HepG2 (cell line): Measurements from ENCODE around the gene HSPA1B. TPM values are rescaled to one million over a fixed set of nuclear protein-coding genes. Genes with fewer than 3 reads are reported as not detected.

Experiments
- FOXK1 ChIP-seq: sonication (generic); formaldehyde crosslinking; IDR thresholded peaks from 2 replicates; pipeline ENCODE4 v1.4.0; 2020; ENCODE audit warnings: low read depth, missing genetic modification reagents, borderline replicate concordance
- FUBP1 ChIP-seq: sonication (generic); formaldehyde crosslinking; IDR thresholded peaks from 2 replicates; pipeline ENCODE4 v1.5.1; 2020; ENCODE audit warnings: missing genetic modification reagents, mild to moderate bottlenecking, borderline replicate concordance
- HNRNPK ChIP-seq: fragments of 200-400 bp; formaldehyde crosslinking; IDR thresholded peaks from 2 replicates; pipeline ENCODE4 v1.6.1; 2018; ENCODE audit warnings: low read length, low read depth, moderate library complexity, mild to moderate bottlenecking; ENCODE audit not compliant: poor library complexity, severe bottlenecking
- MZF1 ChIP-seq: sonication (generic); formaldehyde crosslinking; IDR thresholded peaks from 2 replicates; pipeline ENCODE4 v1.8.1; 2023; ENCODE audit warnings: mild to moderate bottlenecking, missing genetic modification reagents, borderline replicate concordance
- NFATC3 ChIP-seq: sonication (generic); formaldehyde crosslinking; IDR thresholded peaks from 2 replicates; pipeline ENCODE4 v1.5.1; 2020; ENCODE audit warnings: mild to moderate bottlenecking, missing genetic modification reagents
- POLR2A ChIP-seq, 2 experiments: IDR thresholded peaks; 2 replicates each; pipeline ENCODE4 v1.6.1; 2011; ENCODE audit warnings: low read depth in 2 of 2, low read length in 2 of 2, mild to moderate bottlenecking in 1 of 2, moderate library complexity in 1 of 2; ENCODE audit not compliant: insufficient read depth in 1 of 2
- REST ChIP-seq, 2 experiments: IDR thresholded peaks; 2 replicates each; pipeline ENCODE4 v1.6.1; 2011 to 2012; ENCODE audit warnings: low read length in 2 of 2, borderline replicate concordance in 1 of 2, low read depth in 1 of 2, mild to moderate bottlenecking in 1 of 2, moderate library complexity in 1 of 2
- SIN3B ChIP-seq: fragments of 150-350 bp; IDR thresholded peaks from 2 replicates; pipeline ENCODE4 v1.6.1; 2014; ENCODE audit warnings: low read length
- THAP7 ChIP-seq: sonication (generic); formaldehyde crosslinking; IDR thresholded peaks from 2 replicates; pipeline ENCODE4 v1.8.1; 2023; ENCODE audit warnings: mild to moderate bottlenecking, missing genetic modification reagents
- ZNF510 ChIP-seq: sonication (generic); formaldehyde crosslinking; IDR thresholded peaks from 2 replicates; pipeline ENCODE4 v1.4.0; 2020; ENCODE audit warnings: low read depth, mild to moderate bottlenecking, missing genetic modification reagents
- ZNF564 ChIP-seq: sonication (generic); formaldehyde crosslinking; IDR thresholded peaks from 2 replicates; pipeline ENCODE4 v1.8.1; 2023; ENCODE audit warnings: mild to moderate bottlenecking, missing genetic modification reagents
- ZNF709 ChIP-seq: sonication (generic); formaldehyde crosslinking; IDR thresholded peaks from 2 replicates; pipeline ENCODE4 v1.5.0; 2020; ENCODE audit warnings: mild to moderate bottlenecking, missing genetic modification reagents
- ZNF800 ChIP-seq: sonication (generic); formaldehyde crosslinking; IDR thresholded peaks from 2 replicates; pipeline ENCODE4 v1.4.0; 2020; ENCODE audit warnings: missing genetic modification reagents
- ZSCAN29 ChIP-seq: sonication (generic); formaldehyde crosslinking; conservative IDR thresholded peaks from 2 replicates; pipeline ENCODE4 v1.4.0; 2020; ENCODE audit warnings: mild to moderate bottlenecking, missing genetic modification reagents
- polyA plus RNA-seq, 8 experiments: library from polyadenylated mRNA; depleted of rRNA in 3 of 8; stranded (reverse) in 7 of 8; unstranded in 1 of 8; fragments of >200 nt; fragmentation: Illumina TruSeq in 4 of 8; extraction: Trizol in 4 of 8; gene quantifications; 2 replicates each; pipeline versions ENCODE4 v1.2.1 to v1.2.3, GENCODE V29; 2011 to 2016; ENCODE audit warnings: low read depth in 4 of 8, missing spikeins in 1 of 8, mixed read lengths in 1 of 8; ENCODE audit not compliant: insufficient read depth in 1 of 8
- total RNA-seq, 5 experiments: library from RNA; depleted of rRNA; stranded (reverse); fragments of >200 nt; fragmentation: Illumina TruSeq; extraction: Trizol; gene quantifications; 2 replicates each; pipeline ENCODE4 v1.2.3, GENCODE V29; 2016; ENCODE audit warnings: low read depth in 1 of 5
- TF ChIP-seq, protein P1 (sequence below): sonication (generic); formaldehyde crosslinking; IDR thresholded peaks from 2 replicates; pipeline ENCODE4 v1.4.0; 2020; ENCODE audit warnings: mild to moderate bottlenecking, missing genetic modification reagents
- TF ChIP-seq, protein P2 (sequence below): sonication (generic); formaldehyde crosslinking; IDR thresholded peaks from 2 replicates; pipeline ENCODE4 v1.8.0; 2022; ENCODE audit warnings: missing genetic modification reagents, mild to moderate bottlenecking, inconsistent platforms, borderline replicate concordance

HSPA1B gene
- total and polyA plus RNA-seq, 2 of the 13 experiments (the other 11 are each of a cell fraction or from before 2014, with no cell fraction given): 26.0 to 186 TPM

DNA sequence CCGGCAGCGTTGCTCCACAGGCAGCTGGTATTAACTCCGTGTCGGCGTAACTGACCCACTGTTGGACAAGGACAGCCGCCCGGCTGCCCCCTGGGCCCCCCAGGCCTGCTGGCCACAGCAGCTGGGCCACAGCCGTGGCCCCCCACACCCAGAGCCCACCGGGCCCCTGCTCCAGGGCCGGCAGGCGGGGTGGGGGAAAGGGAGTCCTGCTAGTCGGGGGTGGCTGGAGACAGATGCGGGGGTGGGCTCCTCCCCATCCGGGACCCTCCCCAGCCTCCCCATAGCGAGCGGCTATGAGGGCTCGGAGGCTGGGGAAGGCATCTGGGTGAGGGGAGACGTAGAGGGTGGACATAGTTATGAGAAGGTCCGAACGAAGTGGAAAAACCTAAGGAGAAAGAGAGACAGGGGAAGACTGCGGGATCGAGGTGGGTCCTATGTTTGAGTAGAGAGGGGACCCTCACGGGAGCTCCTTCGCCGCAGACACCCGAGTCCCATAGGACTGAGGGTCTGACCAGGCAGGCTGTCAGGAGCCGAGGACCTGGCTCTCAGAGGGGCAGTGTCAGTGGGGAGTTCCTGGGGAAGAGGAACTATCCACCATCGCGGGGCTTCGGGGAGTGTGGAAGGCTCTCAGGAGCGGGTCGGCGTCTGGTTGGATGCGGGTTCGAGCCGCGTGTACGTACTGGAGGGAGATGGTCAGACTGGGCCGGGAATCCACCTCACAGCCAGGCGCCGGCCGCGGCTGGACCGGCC lies 32.5 kb upstream of the HSPA1B start (continued):
- no peak for TF ChIP-seq ZNF800 (CRISPR knock-in tag)
- peak; percentile 30; the same call in 1 of the 2 replicates for TF ChIP-seq ZNF709
- TF ChIP-seq ZSCAN29 (CRISPR knock-in tag): no peak
- TF ChIP-seq THAP7: no peak
- TF ChIP-seq, protein P1, sequence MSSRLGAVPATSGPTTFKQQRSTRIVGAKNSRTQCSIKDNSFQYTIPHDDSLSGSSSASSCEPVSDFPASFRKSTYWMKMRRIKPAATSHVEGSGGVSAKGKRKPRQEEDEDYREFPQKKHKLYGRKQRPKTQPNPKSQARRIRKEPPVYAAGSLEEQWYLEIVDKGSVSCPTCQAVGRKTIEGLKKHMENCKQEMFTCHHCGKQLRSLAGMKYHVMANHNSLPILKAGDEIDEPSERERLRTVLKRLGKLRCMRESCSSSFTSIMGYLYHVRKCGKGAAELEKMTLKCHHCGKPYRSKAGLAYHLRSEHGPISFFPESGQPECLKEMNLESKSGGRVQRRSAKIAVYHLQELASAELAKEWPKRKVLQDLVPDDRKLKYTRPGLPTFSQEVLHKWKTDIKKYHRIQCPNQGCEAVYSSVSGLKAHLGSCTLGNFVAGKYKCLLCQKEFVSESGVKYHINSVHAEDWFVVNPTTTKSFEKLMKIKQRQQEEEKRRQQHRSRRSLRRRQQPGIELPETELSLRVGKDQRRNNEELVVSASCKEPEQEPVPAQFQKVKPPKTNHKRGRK (CRISPR knock-in tag): no peak
- TF ChIP-seq ZNF564 (CRISPR knock-in tag): peak; percentile 64; the same call in 1 of the 2 replicates
- no peak for TF ChIP-seq MZF1 (CRISPR knock-in tag)
- no peak for TF ChIP-seq REST (IDR thresholded peaks at IDR 0.05; ENCODE audit: borderline replicate concordance in 1 of 2, low read depth in 1 of 2, low read length in 2 of 2)
- TF ChIP-seq POLR2A (IDR thresholded peaks at IDR 0.05; ENCODE audit: insufficient read depth in 1 of 2, low read depth in 2 of 2, low read length in 2 of 2): peak in 1 of 2 experiments; percentile 61; a peak in 3 of 4 replicates
- TF ChIP-seq FOXK1 (CRISPR knock-in tag): no peak
- no peak for TF ChIP-seq FUBP1 (CRISPR knock-in tag)
- TF ChIP-seq, protein P2, sequence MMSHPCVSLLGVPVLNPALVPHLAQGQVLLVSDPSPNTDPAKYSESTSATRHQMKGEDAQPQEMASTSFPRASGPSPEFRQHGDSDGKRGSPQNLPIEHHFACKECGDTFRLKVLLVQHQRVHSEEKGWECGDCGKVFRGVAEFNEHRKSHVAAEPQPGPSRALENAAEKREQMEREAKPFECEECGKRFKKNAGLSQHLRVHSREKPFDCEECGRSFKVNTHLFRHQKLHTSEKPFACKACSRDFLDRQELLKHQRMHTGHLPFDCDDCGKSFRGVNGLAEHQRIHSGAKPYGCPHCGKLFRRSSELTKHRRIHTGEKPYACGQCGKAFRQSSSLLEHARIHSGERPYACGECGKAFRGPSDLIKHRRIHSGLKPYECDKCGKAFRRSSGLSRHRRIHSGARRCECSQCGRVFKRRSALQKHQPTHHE (CRISPR knock-in tag): 0 out of 2 replicates have a peak, but pooled peaks have one; percentile 10
- no peak; the same call in 1 of the 2 replicates for TF ChIP-seq ZNF510 (CRISPR knock-in tag)
- TF ChIP-seq NFATC3 (CRISPR knock-in tag): 0 out of 2 replicates have a peak, but pooled peaks have one; percentile 15
- TF ChIP-seq HNRNPK: peak; percentile 67
- TF ChIP-seq SIN3B: no peak
